ENCODE measurements around the gene NKIRAS2. TPM values are rescaled to one million over a fixed set of nuclear protein-coding genes. Genes with fewer than 3 reads are reported as not detected.
"Not testable (repeated sequence)": the region's sequence is repeated elsewhere in the genome, so short reads cannot be mapped to it uniquely, and the experiment has no call there.

The NKIRAS2 gene
- total and polyA plus RNA-seq, 2 experiments from 2014 or later = 66.5 to 71.2 TPM

DNA sequence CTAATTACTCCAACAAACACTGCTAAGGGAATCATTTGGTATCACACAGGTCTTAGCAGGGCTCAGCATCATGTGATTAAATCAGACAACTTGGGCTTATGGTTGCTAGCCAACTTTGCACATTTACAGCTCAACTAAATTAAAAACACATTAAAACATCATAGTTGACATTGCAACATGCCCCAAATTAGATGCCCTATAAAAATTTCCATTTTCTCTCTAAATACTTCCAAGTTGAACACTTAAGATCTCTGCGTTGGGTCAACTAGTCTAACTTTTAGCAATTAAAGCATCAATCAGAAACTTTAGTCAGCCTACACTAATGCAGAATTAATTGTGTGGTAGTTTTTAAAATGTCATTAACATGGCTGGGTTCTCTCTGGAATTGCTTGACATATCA is 14.7 kb upstream of the NKIRAS2 start:
- in situ Hi-C loops (cut with MboI) = no loop called here
- no peak overlapping the region for H3K4me3 ChIP-seq
- H3F3A ChIP-seq (ENCODE audit: insufficient read depth) = peaks cover 36% of the 10 kb centered on the region
- H3K4me2 ChIP-seq (ENCODE audit: unreplicated experiment) = peak overlapping the region; percentile 20
- no peak overlapping the region for H3K9ac ChIP-seq
- no peaks in the 10 kb centered on the region for H3K9me3 ChIP-seq (ENCODE audit: low read depth)
- DNase-seq = peak; percentile 48
- peaks cover 54% of the 10 kb centered on the region for H3K4me1 ChIP-seq (ENCODE audit: insufficient read depth)
- H3K27ac ChIP-seq = peak overlapping the region; percentile 20; the same call in 1 of the 2 replicates
- peaks cover 26% of the 10 kb centered on the region for H3K36me3 ChIP-seq (ENCODE audit: low read depth)
- 0 out of 2 replicates have a peak, but pooled peaks cover 4% of the 10 kb centered on the region for H4K20me1 ChIP-seq (ENCODE audit: insufficient read depth)
- H3K79me2 ChIP-seq (ENCODE audit: insufficient read depth) = peaks cover 100% of the 10 kb centered on the region
- WGBS, 2 experiments (ENCODE audit: low coverage in 1 of 2, low lambda C conversion rate in 2 of 2, missing lambda C conversion rate in 2 of 2) = 0 to 7% methylated on average over 1 of the region's 1 CpG
- no peaks in the 10 kb centered on the region for H3K9me2 ChIP-seq (ENCODE audit: insufficient read depth)
- TF ChIP-seq EZH2 (IDR thresholded peaks at IDR 0.05; ENCODE audit: insufficient read depth, poor library complexity, severe bottlenecking) (no peak), EZH2phosphoT487 (IDR thresholded peaks at IDR 0.05; ENCODE audit: insufficient read depth, low read depth) (no peak)
- H2AFZ ChIP-seq = no peak overlapping the region
- H3K27me3 ChIP-seq (replicated peaks; ENCODE audit: insufficient read depth) = no peaks in the 10 kb centered on the region

DNA sequence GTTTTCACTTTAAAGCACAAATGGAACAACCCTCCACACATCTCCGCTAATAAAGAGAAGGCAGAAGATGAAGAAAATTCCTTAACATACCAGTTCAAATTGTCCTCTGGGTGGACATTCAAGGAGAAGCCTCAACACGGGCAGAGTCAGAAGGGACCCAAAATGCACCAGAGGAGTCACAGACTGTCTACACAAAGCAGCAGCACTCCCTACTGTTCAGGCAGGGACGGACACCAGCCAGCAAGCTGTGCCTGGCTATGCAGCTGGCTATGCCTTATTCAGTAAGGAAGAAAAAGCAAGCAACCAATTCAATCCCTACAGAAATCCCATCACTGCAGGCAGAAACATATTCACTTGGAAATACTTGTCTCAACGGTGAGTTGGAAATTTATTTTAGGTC is 10.7 kb upstream of the NKIRAS2 start:
- Histone ChIP-seq H3K9ac (no peak overlapping the region), H2AFZ (no peak overlapping the region), H3K36me3 (ENCODE audit: low read depth) (no peaks in the 10 kb centered on the region), H3K27ac (peak overlapping the region; percentile 69), H3K4me3 (no peak overlapping the region), H3K27me3 (replicated peaks; ENCODE audit: insufficient read depth) (no peaks in the 10 kb centered on the region), H4K20me1 (ENCODE audit: insufficient read depth) (0 out of 2 replicates have a peak, but pooled peaks cover 4% of the 10 kb centered on the region), H3K79me2 (ENCODE audit: insufficient read depth) (peaks cover 100% of the 10 kb centered on the region), H3K9me3 (ENCODE audit: low read depth) (no peaks in the 10 kb centered on the region), H3K4me2 (ENCODE audit: unreplicated experiment) (no peak overlapping the region), H3K9me2 (ENCODE audit: insufficient read depth) (no peaks in the 10 kb centered on the region), H3K4me1 (ENCODE audit: insufficient read depth) (peaks cover 60% of the 10 kb centered on the region), H3F3A (ENCODE audit: insufficient read depth) (peaks cover 41% of the 10 kb centered on the region)
- 95 to 99% methylated on average over 4 of the region's 4 CpGs for WGBS, 2 experiments (ENCODE audit: low coverage in 1 of 2, low lambda C conversion rate in 2 of 2, missing lambda C conversion rate in 2 of 2)
- peak; percentile 38 for DNase-seq
- TF ChIP-seq EZH2phosphoT487 (IDR thresholded peaks at IDR 0.05; ENCODE audit: insufficient read depth, low read depth) = no peak
- no peak for TF ChIP-seq EZH2 (IDR thresholded peaks at IDR 0.05; ENCODE audit: insufficient read depth, poor library complexity, severe bottlenecking)
- in situ Hi-C loops (cut with MboI) = no loop called here

DNA sequence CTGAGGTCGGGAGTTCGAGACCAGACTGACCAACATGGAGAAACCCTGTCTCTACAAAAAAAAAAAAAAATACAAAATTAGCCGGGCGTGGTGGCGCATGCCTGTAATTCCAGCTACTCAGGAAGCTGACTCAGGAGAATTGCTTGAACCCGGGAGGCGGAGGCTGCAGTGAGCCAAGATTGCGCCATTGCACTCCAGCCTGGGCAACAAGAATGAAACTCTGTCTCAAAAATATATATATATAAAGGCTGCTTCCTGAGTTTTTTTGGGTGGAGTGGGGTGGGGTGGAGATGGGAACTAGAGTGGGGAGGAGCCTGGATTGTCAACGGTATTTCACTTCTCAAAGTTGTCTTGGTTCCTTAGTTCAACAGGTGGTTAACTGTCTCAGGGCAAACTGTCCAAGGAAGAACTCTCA is 9.6 kb upstream of the NKIRAS2 start:
- H3K9me3 ChIP-seq (ENCODE audit: low read depth); H4K20me1 ChIP-seq (ENCODE audit: insufficient read depth); H2AFZ ChIP-seq; H3K9me2 ChIP-seq (ENCODE audit: insufficient read depth); H3K36me3 ChIP-seq (ENCODE audit: low read depth); in situ Hi-C loops (cut with MboI); H3K27me3 ChIP-seq (replicated peaks; ENCODE audit: insufficient read depth): not testable (repeated sequence)
- peak; percentile 72 for DNase-seq
- 14 to 28% methylated on average over 7 to 9 of the region's 9 CpGs for WGBS, 2 experiments (ENCODE audit: low coverage in 1 of 2, low lambda C conversion rate in 2 of 2, missing lambda C conversion rate in 2 of 2)
- Histone ChIP-seq H3K4me2 (ENCODE audit: unreplicated experiment) (peak overlapping the region; percentile 66), H3K79me2 (ENCODE audit: insufficient read depth) (peaks cover 100% of the 10 kb centered on the region), H3K4me1 (ENCODE audit: insufficient read depth) (peaks cover 52% of the 10 kb centered on the region), H3K9ac (0 out of 2 replicates have a peak overlapping the region, but pooled peaks have one; percentile 26), H3F3A (ENCODE audit: insufficient read depth) (peaks cover 30% of the 10 kb centered on the region), H3K4me3 (peak overlapping the region; percentile 25; the same call in 1 of the 2 replicates), H3K27ac (peak overlapping the region; percentile 69)

DNA sequence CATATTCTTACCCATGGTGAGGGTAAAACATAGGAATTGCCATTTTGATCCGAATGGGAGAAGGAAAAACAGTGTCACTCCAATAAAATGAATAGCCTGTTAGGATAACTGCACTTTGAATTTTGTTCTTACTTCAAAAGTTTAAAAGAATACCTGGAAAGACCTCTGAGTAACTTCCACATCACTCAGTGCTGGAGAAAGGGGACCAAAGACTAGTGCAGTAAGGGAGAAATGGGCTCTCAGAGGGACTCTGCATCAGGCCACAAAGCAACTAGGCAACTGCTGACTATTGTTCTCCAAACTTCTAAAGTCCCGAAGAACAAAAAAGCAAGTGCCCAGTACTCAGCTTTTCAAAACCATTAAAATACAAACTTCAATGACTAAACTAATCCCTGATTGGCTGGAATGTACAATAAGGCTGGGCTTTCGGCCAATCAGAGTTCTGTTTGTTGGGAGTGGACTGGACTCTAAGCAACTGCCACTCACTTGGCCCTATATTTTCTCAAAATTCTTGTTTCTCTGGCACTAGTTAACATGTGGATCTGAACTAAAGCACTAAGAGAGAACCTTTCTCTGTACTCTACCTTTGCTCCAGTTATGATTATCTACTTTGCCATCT is 8.9 kb upstream of the NKIRAS2 start:
- Histone ChIP-seq H2AFZ (no peak overlapping the region), H3K4me2 (ENCODE audit: unreplicated experiment) (peak overlapping the region; percentile 66), H3K36me3 (ENCODE audit: low read depth) (no peaks in the 10 kb centered on the region), H3K27me3 (replicated peaks; ENCODE audit: insufficient read depth) (no peaks in the 10 kb centered on the region), H4K20me1 (ENCODE audit: insufficient read depth) (no peaks in the 10 kb centered on the region), H3K4me3 (0 out of 2 replicates have a peak overlapping the region, but pooled peaks have one; percentile 25), H3F3A (ENCODE audit: insufficient read depth) (peaks cover 27% of the 10 kb centered on the region), H3K9ac (no peak overlapping the region), H3K9me3 (ENCODE audit: low read depth) (no peaks in the 10 kb centered on the region), H3K9me2 (ENCODE audit: insufficient read depth) (no peaks in the 10 kb centered on the region), H3K4me1 (ENCODE audit: insufficient read depth) (peaks cover 56% of the 10 kb centered on the region), H3K79me2 (ENCODE audit: insufficient read depth) (peaks cover 100% of the 10 kb centered on the region), H3K27ac (peak overlapping the region; percentile 69)
- TF ChIP-seq EZH2 (IDR thresholded peaks at IDR 0.05; ENCODE audit: insufficient read depth, poor library complexity, severe bottlenecking) (no peak), EZH2phosphoT487 (IDR thresholded peaks at IDR 0.05; ENCODE audit: insufficient read depth, low read depth) (no peak)
- in situ Hi-C loops (cut with MboI) = no loop called here
- peak; percentile 58 for DNase-seq
- WGBS, 2 experiments (ENCODE audit: low coverage in 1 of 2, low lambda C conversion rate in 2 of 2, missing lambda C conversion rate in 2 of 2) = 95 to 97% methylated on average over 3 of the region's 3 CpGs

DNA sequence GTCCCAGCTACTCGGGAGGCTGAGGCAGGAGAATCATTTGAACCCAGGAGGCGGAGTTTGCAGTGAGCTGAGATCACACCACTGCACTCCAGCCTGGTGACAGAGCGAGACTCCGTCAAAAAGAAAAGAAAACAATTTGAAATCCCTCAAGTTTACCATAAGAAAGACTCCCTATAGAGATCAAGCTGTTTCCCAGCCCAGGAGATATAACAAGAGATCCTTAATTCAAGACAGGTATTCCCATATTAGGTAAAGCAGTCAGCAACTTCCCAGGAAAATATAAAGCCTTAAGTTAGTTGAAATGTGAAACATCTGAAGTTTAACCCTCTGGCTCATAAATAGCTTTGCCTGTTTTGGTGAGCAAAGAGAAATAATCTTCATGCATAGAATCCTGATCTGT is 7.5 kb upstream of the NKIRAS2 start:
- DNase-seq; H3K4me3 ChIP-seq; H2AFZ ChIP-seq; H3K27me3 ChIP-seq (replicated peaks; ENCODE audit: insufficient read depth); H3K4me2 ChIP-seq (ENCODE audit: unreplicated experiment); H3K36me3 ChIP-seq (ENCODE audit: low read depth); H3K9me2 ChIP-seq (ENCODE audit: insufficient read depth); H3K9me3 ChIP-seq (ENCODE audit: low read depth); H3K27ac ChIP-seq; H3K9ac ChIP-seq; H4K20me1 ChIP-seq (ENCODE audit: insufficient read depth); in situ Hi-C loops (cut with MboI): not testable (repeated sequence)
- WGBS, 2 experiments (ENCODE audit: low coverage in 1 of 2, low lambda C conversion rate in 2 of 2, missing lambda C conversion rate in 2 of 2) = 78 to 85% methylated on average over 4 of the region's 4 CpGs
- Histone ChIP-seq H3K79me2 (ENCODE audit: insufficient read depth) (peaks cover 98% of the 10 kb centered on the region), H3F3A (ENCODE audit: insufficient read depth) (peaks cover 27% of the 10 kb centered on the region), H3K4me1 (ENCODE audit: insufficient read depth) (peaks cover 54% of the 10 kb centered on the region)

DNA sequence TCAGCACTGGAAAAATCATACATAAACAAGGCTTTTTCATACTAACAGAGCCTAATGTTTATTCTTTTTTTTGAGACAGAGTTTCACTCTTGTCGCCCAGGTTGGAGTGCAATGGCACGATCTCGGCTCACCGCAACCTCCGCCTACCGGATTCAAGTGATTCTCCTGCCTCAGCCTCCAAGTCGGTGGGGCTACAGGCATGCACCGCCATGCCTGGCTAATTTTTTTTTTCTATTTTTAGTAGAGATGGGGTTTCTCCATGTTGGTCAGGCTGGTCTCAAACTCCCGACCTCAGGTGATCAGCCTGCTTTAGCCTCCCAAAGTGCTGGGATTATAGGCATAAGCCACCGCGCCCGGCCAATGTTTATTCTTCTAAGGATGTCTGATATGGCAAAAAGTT is 6.2 kb upstream of the NKIRAS2 start:
- DNase-seq; H3K9me2 ChIP-seq (ENCODE audit: insufficient read depth); H3K27me3 ChIP-seq (replicated peaks; ENCODE audit: insufficient read depth); in situ Hi-C loops (cut with MboI); H3K4me2 ChIP-seq (ENCODE audit: unreplicated experiment); H3K36me3 ChIP-seq (ENCODE audit: low read depth); H4K20me1 ChIP-seq (ENCODE audit: insufficient read depth); H3K27ac ChIP-seq; H3K9ac ChIP-seq; H3K9me3 ChIP-seq (ENCODE audit: low read depth); H2AFZ ChIP-seq; H3K4me3 ChIP-seq: not testable (repeated sequence)
- Histone ChIP-seq H3K4me1 (ENCODE audit: insufficient read depth) (peaks cover 53% of the 10 kb centered on the region), H3K79me2 (ENCODE audit: insufficient read depth) (peaks cover 85% of the 10 kb centered on the region), H3F3A (ENCODE audit: insufficient read depth) (peaks cover 27% of the 10 kb centered on the region)
- WGBS, 2 experiments (ENCODE audit: low coverage in 1 of 2, low lambda C conversion rate in 2 of 2, missing lambda C conversion rate in 2 of 2) = 96 to 100% methylated on average over 12 of the region's 12 CpGs

Data from GM23248 (cell line).